Body of pancreas (tissue), 4 donors: Measurements from ENCODE around the gene RNU7-1. TPM values are rescaled to one million over a fixed set of nuclear protein-coding genes. Genes with fewer than 3 reads are reported as not detected.
"Not testable (repeated sequence)": the region's sequence is repeated elsewhere in the genome, so short reads cannot be mapped to it uniquely, and the experiment has no call there.

ENCODE experiments used
- ATAC-seq: fragments of 150-250 bp; one replicate; pipeline ENCODE4 v1.9.1; 2016
- DNase-seq, 4 donors: peaks; one replicate each; pipeline ENCODE4 v3.0.0-alpha.2; 2019
- H3K27ac ChIP-seq, 4 donors: fragments of 200-600 bp; sonication (generic); 1 replicate in 3 of 4; 2 replicates in 1 of 4; pipeline versions ENCODE4 v1.5.1 to v1.6.1; 2016 to 2019; ENCODE audit warnings: mild to moderate bottlenecking in 1 of 4, mixed read lengths in 1 of 4, moderate library complexity in 1 of 4
- H3K27me3 ChIP-seq, 2 donors: fragments of 200-600 bp; sonication (generic); one replicate each; pipeline ENCODE4 v1.6.0; 2016; ENCODE audit warnings: mild to moderate bottlenecking in 1 of 2
- H3K36me3 ChIP-seq, 2 donors: fragments of 200-600 bp; sonication (generic); replicated peaks in 1 of 2; 2 replicates each; pipeline ENCODE4 v1.5.1; 2016; ENCODE audit warnings: low read depth in 2 of 2; ENCODE audit not compliant: insufficient read depth in 1 of 2
- H3K4me1 ChIP-seq: fragments of 200-600 bp; sonication (generic); one replicate; pipeline ENCODE4 v1.6.0; 2016
- H3K4me3 ChIP-seq, 2 donors: fragments of 200-600 bp; sonication (generic); 1 replicate in 1 of 2; 2 replicates in 1 of 2; pipeline ENCODE4 v1.5.1; 2016 to 2019
- H3K9me3 ChIP-seq, 3 donors: fragments of 200-600 bp; sonication (generic); 1 replicate in 2 of 3; 2 replicates in 1 of 3; pipeline ENCODE4 v1.5.1; 2016
- POLR2A ChIP-seq, 3 donors: fragments of 450-650 bp; IDR thresholded peaks; one replicate each; pipeline ENCODE4 v1.6.1; 2016; ENCODE audit warnings: antibody characterized with exemption in 3 of 3, mild to moderate bottlenecking in 2 of 3
- WGBS, 2 donors: methylation state at CpG; one replicate each; pipeline ENCODE4 v1.1.5; 2017; 5-methylcytosine and 5-hydroxymethylcytosine counted together
- intact Hi-C: fragments of 100-400 bp; cut with DNase I; formaldehyde crosslinking; loops from one replicate; pipeline ENCODE4 v1.15.1; 2023
- total RNA-seq, 2 donors: library from RNA; depleted of rRNA; stranded (reverse); fragments of >200 nt; gene quantifications; one replicate each; pipeline ENCODE4 v1.1.0, GENCODE V29; 2016
- TF ChIP-seq, protein P1 (sequence below), 7 experiments: fragments of 450-650 bp in 4 of 7; fragments of 200-600 bp in 3 of 7; sonication (generic) in 3 of 7; IDR thresholded peaks; one replicate each; pipeline ENCODE4 v1.5.1; 2016 to 2019; ENCODE audit warnings: antibody characterized with exemption in 7 of 7

The RNU7-1 gene
- total RNA-seq, 2 donors from 2014 or later, result not detected

DNA sequence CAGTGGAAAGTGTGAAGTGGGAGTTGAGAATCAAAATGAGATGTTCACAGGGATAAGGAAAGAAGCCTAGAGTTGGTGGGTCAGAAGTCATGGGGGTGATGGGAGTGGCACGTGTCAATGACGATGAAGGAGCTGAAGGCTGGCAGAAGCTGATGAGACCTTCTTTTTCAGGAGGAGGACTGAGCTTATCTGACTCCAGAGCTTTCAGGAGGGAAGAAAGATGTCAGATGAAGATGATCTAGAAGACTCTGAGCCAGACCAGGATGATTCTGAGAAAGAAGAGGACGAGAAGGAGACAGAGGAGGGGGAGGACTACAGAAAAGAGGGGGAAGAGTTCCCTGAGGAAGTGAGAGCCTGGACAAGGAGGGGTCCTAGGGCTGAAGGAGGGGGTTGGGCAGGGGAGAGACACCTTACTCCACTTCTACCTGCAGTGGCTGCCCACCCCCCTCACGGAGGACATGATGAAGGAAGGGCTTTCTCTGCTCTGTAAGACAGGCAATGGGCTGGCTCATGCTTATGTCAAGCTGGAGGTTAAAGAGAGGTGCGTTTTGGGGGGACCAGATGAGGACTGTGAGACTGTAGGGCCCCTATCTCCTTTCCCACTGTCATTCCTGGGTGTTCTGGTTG is 38.1 kb upstream of the RNU7-1 start:
- TF ChIP-seq POLR2A (IDR thresholded peaks at IDR 0.05), result no peak
- TF ChIP-seq, protein P1, sequence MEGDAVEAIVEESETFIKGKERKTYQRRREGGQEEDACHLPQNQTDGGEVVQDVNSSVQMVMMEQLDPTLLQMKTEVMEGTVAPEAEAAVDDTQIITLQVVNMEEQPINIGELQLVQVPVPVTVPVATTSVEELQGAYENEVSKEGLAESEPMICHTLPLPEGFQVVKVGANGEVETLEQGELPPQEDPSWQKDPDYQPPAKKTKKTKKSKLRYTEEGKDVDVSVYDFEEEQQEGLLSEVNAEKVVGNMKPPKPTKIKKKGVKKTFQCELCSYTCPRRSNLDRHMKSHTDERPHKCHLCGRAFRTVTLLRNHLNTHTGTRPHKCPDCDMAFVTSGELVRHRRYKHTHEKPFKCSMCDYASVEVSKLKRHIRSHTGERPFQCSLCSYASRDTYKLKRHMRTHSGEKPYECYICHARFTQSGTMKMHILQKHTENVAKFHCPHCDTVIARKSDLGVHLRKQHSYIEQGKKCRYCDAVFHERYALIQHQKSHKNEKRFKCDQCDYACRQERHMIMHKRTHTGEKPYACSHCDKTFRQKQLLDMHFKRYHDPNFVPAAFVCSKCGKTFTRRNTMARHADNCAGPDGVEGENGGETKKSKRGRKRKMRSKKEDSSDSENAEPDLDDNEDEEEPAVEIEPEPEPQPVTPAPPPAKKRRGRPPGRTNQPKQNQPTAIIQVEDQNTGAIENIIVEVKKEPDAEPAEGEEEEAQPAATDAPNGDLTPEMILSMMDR (IDR thresholded peaks at IDR 0.05), result no peak
- Histone ChIP-seq H3K36me3 (no peaks in the 10 kb centered on the region), H3K27ac (peak overlapping the region in 2 of 4 donors; percentile 47 to 87), H3K9me3 (no peaks in the 10 kb centered on the region), H3K27me3 (no peaks in the 10 kb centered on the region), H3K4me1 (peaks cover 14% of the 10 kb centered on the region), H3K4me3 (no peak overlapping the region)
- no peak for ATAC-seq
- DNase-seq, result no peak
- 62 to 64% methylated on average over 5 of the region's 5 CpGs for WGBS, 2 donors
- intact Hi-C loops, result no loop called here

GRCh38 chr12:6908141-6908540 is 35.5 kb upstream of the RNU7-1 start:
- intact Hi-C loops, H3K4me3 ChIP-seq, H3K27me3 ChIP-seq, H3K36me3 ChIP-seq, H3K9me3 ChIP-seq, DNase-seq, H3K27ac ChIP-seq, ATAC-seq: not testable (repeated sequence)
- peaks cover 13% of the 10 kb centered on the region for H3K4me1 ChIP-seq
- WGBS, 2 donors, result 92 to 95% methylated on average over 1 to 11 of the region's 11 CpGs

DNA sequence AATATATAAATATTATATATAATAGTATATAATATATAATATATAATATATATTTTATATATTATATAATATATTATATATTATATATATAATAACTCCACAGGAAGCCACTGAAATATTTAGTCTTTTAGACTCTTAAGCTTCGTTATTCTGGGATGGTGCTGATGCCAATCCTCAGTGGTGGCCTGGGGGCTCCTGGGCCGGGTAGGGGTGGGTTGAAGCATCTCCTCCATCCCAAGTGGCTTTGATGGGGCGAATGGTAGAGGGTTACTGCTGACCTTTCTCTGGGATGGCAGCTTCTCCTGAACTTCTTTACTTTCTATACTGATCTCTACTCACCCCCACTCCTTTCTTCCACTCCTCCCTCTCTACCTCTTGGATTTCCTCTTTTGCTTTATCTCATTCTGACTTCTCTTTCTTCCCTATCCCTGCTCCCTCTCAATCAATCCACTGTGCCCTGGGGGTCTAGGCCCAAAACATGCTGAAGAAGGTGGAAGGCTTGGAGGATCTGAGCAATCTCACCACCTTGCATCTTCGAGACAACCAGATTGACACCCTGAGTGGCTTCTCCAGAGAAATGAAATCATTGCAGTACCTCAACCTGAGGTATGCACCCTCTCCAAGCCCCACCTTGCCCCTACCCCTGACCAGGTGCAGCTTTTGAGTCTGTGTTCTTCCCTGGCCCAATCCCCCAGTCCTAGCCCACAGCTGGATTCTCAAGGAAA is 34.0 kb upstream of the RNU7-1 start:
- no peaks in the 10 kb centered on the region for H3K9me3 ChIP-seq
- H3K27me3 ChIP-seq, result peaks cover 0 to 11% of the 10 kb centered on the region in 2 donors
- ATAC-seq (no peak), DNase-seq (no peak)
- intact Hi-C loops, result no loop called here
- TF ChIP-seq, protein P1 (IDR thresholded peaks at IDR 0.05), result no peak
- no peak for TF ChIP-seq POLR2A (IDR thresholded peaks at IDR 0.05)
- H3K4me1 ChIP-seq, result peaks cover 17% of the 10 kb centered on the region
- no peak overlapping the region for H3K4me3 ChIP-seq
- no peaks in the 10 kb centered on the region for H3K36me3 ChIP-seq
- no peak overlapping the region for H3K27ac ChIP-seq
- WGBS, 2 donors, result 80 to 83% methylated on average over 4 of the region's 4 CpGs

DNA sequence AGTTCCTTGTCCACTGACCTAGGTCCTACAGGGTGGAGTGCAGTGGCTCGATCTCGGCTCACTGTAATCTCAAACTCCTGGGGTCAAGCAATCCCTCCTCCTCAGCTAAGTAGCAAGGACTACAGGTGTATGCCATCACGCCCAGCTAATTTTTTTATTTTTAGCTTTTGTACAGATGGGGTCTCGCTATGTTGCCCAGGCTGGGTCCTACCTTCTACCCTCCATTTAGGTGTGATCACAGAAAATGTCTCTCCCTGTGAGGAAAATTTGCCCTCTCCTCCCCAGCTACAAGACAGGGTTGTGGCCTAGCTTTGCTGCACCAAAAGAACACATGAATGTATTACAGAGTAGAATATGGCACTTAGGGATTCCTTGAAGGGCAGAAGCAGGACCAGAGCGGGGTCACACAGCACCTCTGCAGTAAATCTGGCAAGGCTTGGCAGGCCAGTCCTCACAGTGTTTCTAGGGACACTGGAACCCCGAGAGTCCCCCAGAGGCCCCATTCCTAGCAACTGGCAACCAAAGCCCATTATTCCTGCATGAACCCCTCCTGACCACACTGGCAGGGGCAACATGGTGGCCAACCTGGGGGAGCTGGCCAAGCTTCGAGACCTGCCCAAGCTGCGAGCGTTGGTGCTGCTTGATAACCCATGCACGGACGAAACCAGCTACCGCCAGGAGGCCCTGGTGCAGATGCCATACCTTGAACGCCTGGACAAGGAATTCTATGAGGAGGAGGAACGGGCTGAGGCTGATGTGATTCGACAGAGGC is 31.3 kb upstream of the RNU7-1 start:
- WGBS, 2 donors, result 61 to 70% methylated on average over 8 to 15 of the region's 15 CpGs
- Histone ChIP-seq H3K9me3 (no peaks in the 10 kb centered on the region), H3K36me3 (no peaks in the 10 kb centered on the region), H3K4me1 (peaks cover 17% of the 10 kb centered on the region), H3K27me3 (peaks cover 0 to 15% of the 10 kb centered on the region in 2 donors), H3K27ac (no peak overlapping the region), H3K4me3 (no peak overlapping the region)
- no peak for DNase-seq
- intact Hi-C loops, result no loop called here
- TF ChIP-seq POLR2A (IDR thresholded peaks at IDR 0.05), result no peak
- TF ChIP-seq, protein P1 (IDR thresholded peaks at IDR 0.05), result no peak
- ATAC-seq, result no peak
